ENCODE results near the gene GFRA4.

Gene GFRA4, protein sequence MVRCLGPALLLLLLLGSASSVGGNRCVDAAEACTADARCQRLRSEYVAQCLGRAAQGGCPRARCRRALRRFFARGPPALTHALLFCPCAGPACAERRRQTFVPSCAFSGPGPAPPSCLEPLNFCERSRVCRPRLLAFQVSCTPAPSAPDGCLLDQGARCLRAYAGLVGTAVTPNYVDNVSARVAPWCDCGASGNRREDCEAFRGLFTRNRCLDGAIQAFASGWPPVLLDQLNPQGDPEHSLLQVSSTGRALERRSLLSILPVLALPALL

DNA sequence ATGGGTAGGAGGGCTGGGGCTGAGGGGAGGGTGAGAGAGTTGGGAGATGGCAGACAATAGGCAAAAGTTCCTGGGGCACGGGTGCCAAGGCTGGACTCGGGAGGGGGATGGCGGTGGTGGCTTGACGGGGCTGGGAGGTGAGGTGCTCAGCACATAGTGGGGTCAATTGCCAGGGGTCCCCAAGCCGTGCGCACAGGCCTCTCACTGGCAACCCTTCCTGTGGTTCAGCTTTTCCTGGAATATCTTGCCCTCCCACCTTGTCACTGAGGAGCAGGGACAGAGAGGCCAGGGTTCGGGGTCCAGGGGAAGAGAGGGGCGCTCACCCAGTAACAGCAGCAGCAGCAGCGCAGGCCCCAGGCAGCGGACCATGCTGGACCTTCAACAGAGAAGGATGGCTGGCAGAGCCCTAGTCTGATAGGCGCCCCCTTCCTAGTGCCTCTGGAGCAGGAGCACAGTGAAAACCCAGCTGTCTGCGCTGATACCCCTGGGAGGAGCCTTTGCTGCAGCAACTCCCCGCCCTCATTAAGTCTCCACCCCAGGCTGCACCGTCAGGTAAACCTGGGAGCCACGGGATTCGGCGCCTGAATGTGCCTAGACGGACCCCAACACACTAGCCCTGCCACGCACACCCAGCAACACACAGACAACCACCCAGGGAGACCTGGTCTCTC, at the start of gene GFRA4:
Gene GFRA4, minus strand, starts transcription at position 369 of the 671 bp plus-strand sequence. Its CDS starts 0 bp downstream, at position 369.
- DNase-seq: no peak

DNA sequence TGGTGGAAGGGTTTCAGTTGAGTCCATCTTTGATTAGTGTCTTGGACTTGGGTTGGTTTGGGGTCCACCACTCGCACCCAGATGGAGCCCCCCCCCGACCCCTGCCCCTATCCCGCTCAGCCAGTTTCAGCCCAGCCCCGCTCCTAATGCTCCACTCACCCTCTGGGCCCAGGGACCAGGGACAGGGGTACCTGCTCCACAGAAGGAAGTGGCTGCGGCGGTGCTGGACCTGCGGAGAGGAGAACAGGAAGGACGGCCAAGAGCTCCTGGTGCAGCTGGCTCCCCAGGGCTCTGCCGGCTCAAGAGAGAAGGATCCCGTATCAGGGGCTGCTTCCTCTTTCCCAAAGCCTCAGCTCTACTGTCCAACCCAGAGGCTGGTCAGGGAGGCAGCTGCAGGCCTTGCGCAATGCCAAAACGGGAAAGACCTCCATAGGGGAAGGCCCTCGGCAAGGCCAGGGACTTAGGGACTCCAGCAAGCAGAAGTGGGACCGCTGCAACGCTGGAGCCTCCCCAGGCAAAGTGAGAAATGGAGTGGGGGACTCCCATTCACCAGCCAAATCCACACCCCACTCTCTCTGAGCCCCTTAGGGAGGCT, 49.2 kb upstream of the GFRA4 start, which contains the start of gene SIGLEC1:
Gene SIGLEC1, minus strand, starts transcription at position 322 of the 595 bp plus-strand sequence. CDS start 5,472 bp downstream, outside the sequence.
- DNase-seq: peak; percentile 69

DNA sequence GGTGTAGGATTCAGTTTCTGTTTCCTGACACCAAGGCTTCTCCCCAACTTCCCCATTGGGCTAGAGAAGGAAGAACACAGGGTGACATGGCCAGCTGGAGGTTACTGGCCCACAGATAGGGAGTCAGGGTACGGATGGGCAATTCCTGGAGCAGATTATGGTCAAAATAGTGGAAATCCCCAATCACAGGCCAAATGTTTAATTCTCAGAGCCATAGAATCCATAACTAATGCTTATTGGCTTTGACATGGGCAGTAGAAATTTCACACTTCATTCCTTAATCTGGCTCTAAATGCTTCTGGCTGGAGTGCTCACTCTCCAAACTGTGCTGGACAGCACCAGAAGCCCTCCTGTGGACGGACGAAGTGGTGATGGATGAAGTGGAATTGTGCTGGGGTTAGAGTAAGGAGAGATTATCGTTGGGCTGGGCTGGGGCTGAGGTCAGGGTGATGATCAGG, 48.3 kb upstream of the GFRA4 start:
- DNase-seq: no peak

DNA sequence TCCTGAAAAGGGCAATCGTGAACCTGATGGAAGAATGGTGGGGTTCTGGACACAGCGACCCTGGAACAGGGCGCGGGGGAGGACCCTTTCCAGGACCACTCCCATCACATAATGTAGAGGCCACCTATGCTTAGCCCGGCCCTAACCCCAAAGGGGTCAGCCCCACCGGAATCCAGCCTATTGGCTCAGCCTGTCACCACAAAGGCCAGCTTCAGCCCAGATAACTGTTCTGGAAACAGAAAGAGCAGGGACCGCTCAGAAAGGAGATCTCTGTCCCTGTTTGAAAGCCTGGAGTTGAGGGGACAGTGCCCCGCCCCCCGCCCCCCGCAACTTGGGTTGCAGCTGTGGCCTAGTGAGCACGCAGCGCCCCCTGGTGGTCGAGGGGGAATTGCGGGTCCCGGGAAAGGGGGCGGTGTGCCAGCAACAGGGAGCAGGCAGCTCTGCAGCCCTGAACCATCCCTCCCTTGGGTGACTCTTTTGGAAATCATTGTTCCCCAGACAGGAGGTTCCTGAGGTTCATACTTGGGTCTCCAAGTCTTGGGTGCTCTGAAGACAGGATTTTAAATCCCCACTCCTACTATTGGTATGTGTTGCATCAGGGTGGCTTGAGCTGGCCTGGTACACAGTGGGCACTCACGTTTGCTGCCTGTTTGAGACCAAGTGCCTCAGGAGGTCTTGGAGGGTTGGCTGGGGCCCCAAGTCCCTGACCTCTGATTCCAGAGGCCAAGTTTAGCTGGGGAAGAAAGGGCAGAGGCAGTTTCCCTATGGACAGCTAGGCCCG, 47.7 kb upstream of the GFRA4 start:
- DNase-seq: peak; percentile 48

DNA sequence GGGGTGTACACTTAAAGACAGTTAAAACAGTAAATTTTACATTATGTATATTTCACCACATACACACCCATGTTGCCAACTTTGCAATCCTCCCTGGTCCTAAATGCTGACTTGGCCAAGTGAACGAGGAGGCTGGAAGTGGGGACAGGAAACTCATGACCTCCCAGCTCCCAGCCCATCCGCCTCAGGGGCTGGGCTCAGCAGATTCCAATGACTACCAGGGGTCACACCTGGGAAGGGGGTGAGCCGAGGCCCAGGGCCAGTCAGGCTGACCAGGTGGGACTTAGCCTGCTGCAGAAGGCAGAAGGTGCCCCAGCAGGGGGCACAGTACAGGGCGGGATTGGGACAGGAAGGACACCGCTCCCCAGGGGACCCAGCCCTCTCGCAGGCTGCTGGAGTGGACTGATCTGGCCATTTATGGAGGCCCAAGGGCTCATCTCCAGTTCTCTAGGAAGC, 46.8 kb upstream of the GFRA4 start:
- DNase-seq: no peak

DNA sequence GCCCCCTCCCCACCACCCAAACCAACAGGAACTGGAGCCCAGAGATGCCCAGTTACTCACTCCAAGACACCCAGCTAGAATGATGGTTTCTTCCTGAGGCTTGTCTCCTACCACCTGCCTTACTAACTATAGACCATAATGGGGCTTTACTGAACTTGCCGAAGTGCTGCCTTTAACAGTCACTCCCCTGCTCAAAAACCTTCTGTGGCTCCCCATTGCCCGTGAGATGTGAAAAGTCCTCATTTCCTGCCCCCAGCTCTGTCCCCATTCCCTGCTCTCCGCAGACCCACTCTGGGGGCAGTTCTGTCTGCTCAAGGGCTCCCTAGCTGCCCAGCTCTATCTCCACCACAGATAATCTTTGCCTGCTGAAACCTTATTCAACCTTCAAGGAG, 44.3 kb upstream of the GFRA4 start:
- no peak for DNase-seq

DNA sequence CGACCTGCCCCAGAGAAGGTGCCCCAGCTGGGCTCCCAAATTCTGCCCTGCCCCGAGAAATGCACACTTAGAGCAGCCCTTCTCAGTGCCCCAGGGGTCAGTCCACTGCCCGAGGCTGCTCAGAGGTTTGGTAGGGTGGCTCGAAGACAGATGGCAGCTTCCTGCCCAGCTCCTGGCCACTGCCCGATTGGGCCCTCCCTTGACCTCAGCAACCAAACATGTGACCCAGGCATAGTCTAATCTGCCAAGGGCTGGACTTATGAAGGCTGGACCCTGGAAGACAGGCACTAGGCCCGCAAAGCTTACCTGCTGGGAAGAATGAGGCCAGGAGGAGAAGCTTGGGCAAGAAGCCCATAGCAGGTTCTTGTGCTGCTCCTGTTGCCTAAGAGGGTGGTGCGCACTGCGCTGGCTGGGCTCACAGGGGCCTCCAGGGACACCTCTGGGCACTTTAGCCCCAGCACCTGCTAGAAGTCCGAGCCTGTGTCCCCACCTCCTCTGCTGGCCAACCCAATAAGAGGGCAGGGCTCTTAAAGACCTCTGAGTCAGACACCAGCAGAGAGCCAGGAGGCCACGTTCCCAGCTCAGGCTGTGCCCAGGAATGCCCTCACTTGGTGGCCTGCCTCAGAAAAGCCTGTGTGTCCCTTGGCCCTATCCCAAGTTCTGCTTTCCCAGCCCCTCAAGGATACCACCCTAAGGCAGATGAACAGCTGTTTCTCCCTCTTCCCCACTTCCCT, 43.7 kb upstream of the GFRA4 start:
- DNase-seq: no peak

DNA sequence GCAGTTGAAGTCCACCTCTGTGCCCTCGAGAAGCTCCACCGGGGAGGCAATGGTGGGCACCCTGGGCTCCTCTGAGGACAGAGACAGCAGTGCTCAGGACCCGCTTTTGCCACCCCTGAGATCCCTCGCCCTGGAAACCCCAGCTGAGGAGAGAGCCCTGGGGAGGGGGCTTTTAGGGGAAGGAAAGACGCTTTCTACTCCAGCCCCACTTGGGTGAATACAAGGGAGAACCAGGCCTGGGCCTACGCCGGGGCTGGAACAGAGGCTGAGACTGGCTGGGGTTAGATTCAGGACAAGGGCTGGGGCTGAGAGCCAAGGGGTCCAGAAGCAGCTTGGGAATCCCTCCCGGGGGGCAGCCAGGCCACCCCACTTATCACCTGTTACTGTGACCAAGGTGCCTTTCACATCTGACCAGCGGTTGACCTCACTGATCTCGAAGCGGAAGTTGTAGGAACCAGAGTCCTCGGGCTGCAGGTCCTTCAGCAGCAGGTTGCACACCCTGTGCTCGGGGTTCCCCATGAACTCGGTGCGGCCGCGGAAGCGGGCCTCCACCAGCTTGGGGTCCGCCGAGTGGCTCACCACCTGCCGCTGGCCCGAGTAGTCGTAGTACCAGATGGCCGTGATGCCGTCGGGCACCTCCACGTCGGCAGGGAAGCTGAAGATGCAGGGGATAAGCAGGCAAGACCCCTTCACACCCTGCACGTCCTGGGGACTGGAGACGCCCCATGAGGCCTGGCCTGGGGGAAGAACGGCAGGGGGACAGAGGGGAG, 43.0 kb upstream of the GFRA4 start:
- DNase-seq: no peak

DNA sequence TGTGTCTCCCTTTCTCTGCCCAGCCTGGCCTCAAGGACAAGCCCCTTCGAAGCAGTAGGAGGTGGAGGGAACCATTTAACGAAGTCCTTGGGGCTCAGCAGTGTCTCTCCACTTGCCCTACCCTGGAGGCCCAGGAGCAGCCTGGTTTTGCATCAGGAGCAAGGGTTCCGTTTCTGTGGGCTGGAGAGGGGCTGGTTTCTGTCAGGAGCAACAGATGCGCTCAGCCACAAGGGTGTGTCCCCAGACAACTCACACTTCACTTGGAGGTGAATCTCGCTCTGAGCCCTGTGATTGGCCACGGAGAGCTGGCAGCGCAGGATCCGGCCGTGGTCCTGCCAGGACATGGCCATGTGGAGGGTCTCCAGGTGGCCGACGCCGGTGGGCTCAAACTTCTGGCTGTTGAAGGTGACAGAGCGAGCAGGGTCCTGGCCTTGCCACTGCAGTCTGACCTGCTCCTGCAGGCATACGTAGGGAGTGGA, 42.3 kb upstream of the GFRA4 start:
- no peak for DNase-seq

DNA sequence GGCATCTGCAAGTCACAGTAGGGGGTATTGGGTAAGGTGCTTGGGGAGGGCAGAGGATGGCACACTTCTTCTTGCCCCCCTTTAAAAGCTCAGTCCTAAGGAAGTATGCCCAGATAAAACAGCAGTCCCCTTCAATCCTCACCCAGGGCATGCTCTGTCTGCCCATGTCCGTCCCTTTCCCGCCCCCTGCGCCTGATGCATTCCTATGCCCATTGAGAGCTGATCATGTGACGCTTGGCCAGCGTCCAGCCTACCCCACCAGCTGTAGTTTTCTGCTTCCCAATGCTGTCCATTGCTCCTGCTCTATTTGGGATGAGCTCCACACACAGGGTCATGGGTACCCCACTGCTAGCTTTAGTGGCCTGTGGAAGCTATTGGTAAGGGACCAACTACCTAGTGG, 40.9 kb upstream of the GFRA4 start:
- no peak for DNase-seq

DNA sequence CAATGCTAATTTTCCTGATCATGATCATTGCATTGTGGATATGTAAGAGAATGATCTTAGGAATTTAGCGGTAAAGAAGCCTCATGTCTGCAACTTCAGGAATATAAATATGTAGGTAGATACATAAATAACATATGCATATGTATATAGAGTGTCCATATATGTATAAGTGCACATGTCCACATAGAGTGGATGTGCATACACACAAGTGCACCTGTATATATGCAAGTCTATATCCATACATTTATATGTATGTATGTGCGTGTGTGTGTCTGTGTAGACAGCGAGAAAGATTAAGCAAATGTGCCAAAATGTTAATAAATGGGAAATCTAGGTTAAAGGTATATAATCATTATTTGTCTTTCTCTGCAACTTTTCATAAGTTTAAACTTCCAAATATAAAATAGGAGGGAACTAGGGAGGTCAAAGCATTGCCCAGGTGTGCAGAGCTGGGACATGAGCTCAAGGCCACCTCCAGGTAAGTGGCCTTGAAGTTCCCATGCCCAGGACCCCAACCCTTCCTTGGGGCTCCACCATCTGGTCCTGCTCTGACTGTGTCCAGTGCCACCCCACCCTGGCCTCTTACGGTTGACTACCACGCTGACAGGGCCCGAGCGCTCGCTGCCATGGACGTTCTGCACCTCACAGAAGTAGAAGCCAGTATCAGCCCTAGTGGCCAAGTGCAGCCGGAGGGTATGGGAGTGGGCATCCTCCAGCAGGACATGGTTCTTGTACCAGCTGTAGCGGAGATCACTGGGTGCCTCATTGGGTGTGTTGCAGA, 39.6 kb upstream of the GFRA4 start:
- no peak for DNase-seq

DNA sequence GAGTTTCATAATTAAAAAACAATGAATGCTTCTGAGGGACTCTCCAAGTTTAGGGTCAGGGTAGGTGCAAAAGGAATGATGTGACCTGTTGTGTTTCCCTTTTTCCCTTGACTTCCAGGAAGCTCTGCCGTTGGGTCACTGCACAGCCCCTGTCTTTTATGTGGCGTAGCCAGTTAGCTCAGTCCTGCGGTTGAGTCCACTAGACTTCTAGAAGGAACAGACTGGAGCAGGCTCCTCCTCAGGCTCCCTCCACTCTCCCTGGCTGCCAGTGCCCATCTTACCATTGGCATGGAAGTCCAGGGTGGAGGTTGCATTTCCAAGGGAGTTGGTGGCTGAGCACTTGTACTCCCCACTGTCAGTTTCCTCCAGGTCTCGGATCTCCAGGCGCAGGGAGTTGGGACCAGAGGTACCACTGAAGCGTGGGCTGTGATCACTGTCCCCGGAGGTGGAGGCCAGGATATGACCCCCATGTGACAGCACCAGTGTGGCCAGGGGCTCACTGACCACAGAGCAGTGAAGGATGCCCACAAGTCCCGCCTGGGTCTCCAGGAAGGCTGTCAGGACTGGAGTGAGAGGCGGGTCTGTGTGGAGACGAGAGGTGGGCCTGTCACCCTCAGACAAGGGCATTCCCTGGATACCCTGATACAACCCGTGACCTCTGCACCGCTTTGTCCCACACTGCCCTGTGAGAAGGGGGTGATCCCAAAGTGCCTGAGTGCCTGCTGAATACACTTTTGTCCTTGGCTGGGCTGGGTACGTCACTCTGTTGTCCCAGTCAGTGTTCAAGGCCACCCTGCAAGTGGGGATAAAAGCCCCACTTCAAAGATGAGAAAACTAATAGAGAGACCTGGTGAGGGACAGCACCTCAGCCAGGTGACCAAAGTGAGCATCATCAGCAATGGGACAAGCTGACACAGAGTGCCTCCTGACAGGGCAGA, 38.1 kb upstream of the GFRA4 start:
- no peak for DNase-seq

DNA sequence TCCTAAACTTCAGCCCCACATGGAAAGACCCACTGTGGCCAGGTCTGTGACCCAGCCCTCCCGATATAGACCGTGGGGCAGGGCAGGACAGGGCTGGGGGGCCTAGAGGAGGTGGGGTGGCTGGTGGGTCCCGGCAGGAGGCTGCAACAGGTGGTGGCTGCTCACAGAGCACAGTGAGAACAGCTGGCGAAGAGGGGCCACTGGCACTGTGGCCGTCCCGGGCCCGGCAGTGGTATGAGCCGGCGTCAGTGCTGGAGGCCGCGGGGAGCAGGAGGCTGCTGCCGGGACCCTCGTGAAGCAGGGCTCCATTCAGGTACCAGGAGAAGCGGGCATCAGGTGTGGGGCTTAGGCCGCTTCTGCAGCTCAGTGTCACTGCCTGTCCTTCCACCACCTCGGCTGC, 35.8 kb upstream of the GFRA4 start:
- no peak for DNase-seq

DNA sequence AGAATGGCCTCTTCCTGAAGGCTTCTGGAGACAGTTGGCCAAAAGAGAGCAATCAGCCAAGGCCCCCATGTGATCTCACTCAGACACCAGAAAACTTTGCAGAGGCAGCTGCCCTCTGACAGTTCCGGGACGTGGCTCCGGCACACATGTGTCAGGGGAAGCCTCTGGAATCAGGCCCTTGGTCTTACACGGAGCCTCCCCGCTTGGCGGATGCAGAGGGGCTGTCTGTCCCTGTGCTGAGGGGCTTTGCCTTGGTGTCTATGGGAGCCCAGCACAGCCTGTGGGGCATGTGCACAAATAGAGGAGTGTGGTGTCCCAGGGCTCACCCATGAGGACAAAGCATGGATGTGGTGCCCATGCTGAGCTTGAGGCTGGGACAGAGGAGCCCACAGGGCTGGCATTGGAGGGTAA, 35.4 kb upstream of the GFRA4 start:
- no peak for DNase-seq

DNA sequence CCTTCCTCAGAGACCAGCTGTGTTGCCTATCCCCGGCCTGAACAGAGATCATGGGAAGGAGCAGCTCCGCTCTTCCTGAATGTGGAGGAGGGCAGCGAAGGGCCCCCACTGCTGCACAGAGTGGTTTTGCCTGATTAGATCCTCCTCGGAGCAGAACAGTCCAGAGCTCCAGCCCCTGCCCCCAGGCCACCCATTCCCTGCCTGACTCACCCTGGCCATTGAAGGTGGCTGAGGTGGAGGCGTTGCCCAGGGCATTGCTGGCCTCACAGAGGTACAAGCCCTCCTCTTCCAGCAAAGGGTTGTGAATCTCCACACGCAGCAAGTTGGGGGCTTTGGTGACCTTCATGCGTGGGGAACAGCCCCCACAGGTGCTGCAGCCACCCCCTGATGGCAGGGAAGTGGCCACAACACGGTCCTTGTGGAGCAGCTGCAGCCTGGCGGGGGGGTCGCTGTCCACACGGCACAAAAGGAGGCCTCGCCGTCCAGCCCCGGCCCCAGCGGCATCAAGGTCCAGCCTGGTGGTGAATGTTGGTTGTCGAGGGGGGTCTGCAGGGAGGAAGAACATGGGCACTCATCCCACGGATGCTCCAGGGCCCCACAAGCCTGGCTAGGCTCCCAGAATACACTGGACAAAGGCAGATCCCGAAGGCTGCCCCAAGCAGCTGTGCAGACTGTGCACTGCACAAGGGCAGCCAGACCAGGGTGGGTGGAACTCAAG, 34.5 kb upstream of the GFRA4 start:
- no peak for DNase-seq

DNA sequence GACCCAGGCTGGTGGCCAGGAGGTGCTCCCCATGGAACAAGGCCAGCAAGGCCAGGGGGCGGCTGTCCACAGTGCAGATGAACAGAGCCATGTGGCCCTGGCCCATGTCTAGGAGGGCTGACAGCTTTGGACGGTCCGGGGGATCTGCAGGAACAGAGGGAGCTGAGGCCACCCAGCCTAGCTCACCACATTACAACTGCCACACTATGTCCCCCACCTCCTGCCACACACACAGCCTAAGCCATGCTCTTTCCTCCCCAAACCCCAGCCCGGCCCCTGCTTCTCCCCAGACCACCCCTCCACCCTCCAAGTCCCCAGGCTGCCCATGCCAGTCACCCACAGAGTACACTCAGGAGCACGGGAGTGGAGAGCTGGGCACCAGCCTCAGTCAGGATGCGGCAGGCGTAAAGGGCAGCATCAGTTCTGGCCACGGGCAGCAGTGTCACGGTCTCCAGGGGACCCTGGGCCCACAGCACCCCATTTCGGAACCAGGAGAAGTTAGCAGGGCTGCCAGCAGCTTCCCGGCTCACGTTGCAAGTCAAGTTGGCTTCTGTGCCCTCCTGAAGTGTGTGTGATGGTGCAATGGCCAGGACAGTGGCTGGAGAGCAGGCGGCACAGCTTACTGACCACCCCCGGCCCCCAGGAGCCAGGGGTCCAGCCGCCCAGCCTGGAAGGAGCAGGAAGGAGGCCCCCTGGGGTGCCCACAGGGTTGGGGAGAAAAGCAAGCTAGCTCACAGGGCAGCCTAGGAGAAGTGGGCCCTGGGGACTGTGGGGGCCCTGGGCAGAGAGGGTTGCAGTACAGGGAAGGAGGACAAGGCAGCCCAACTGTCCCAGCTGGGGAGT, 33.8 kb upstream of the GFRA4 start:
- no peak for DNase-seq

DNA sequence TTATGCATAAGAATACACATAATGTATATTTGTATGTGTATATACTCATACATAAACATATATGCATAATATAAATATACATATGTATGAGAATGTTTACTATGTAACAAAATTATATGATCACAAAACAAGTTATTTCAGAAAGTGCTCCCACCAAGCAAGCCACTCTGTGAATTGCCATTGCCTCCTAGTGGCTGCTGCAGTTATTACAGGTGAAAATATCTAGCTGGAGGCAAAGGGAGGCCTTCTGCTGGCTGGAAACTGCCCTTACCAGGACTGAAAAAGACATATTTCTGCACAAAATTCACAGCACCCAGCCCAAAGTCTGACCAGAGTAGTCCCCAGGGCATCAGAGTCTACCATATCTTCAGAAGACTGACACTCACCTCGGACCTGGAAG, 33.0 kb upstream of the GFRA4 start:
- DNase-seq: no peak

DNA sequence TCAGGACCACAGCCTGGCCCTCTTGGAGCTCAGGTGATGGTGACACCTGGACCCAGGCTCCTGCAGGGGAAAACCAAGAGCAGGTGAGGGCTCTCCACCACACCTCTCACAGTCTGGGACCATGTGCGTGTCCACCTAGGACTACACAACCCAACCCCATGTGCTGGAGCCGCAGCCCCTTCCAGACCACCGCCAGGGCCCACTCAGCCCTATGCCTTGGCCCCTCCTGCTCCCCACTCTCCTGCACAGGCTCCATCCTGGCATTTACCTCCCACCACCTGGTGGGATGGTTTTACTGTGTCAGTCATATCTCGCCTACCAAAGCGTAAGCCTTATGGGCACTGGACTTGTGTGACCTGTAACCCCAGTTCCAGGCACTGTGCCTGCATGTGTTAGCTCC, 31.7 kb upstream of the GFRA4 start:
- DNase-seq: no peak

Measured in CD4-positive, alpha-beta T cell treated with Interleukin-15 for 1 hour (primary cell).